Neural cell (in vitro differentiated cells): ENCODE measurements around the gene NTRK2. TPM values are rescaled to one million over a fixed set of nuclear protein-coding genes. Genes with fewer than 3 reads are reported as not detected.

ENCODE experiments used
- H2AFZ ChIP-seq: fragments of 200-600, 300-800 bp; sonication (generic), shearing (Covaris generic); 2 replicates; pipeline ENCODE4 v1.6.0; 2014; ENCODE audit warnings: low read depth, mild to moderate bottlenecking, antibody characterized with exemption, low read length, moderate library complexity
- H3F3A ChIP-seq: fragments of 200-600 bp; shearing (Covaris generic); 2 replicates; pipeline ENCODE4 v1.6.1; 2016; ENCODE audit warnings: mild to moderate bottlenecking, moderate library complexity, mixed read lengths, antibody characterized with exemption, low read length; ENCODE audit not compliant: insufficient read depth, poor library complexity, severe bottlenecking
- H3K27ac ChIP-seq: fragments of 200-600, 300-800 bp; sonication (generic), shearing (Covaris generic); 2 replicates; pipeline ENCODE4 v1.5.1; 2014; ENCODE audit warnings: mild to moderate bottlenecking, low read length, moderate library complexity
- H3K27me3 ChIP-seq: fragments of 300-800, 200-600 bp; sonication (generic), shearing (Covaris generic); 2 replicates; pipeline ENCODE4 v1.6.0; 2014; ENCODE audit warnings: mild to moderate bottlenecking, low read depth, low read length, moderate library complexity; ENCODE audit not compliant: insufficient read depth
- H3K36me3 ChIP-seq: fragments of 300-800, 200-600 bp; sonication (generic), shearing (Covaris generic); 2 replicates; pipeline ENCODE4 v1.5.1; 2014; ENCODE audit warnings: mild to moderate bottlenecking, antibody characterized with exemption, low read length, moderate library complexity; ENCODE audit not compliant: insufficient read depth
- H3K4me2 ChIP-seq: fragments of 300-800, 200-600 bp; sonication (generic), shearing (Covaris generic); 2 replicates; pipeline ENCODE4 v1.6.0; 2014; ENCODE audit warnings: mild to moderate bottlenecking, low read length
- H3K4me3 ChIP-seq: fragments of 300-800, 200-600 bp; sonication (generic), shearing (Covaris generic); 2 replicates; pipeline ENCODE4 v1.5.1; 2014; ENCODE audit warnings: mild to moderate bottlenecking, low read length, moderate library complexity
- H3K79me2 ChIP-seq: fragments of 200-600 bp; shearing (Covaris generic); replicated peaks from 2 replicates; pipeline ENCODE4 v1.6.0; 2014; ENCODE audit warnings: mild to moderate bottlenecking, low read length, moderate library complexity; ENCODE audit not compliant: insufficient read depth
- H3K9ac ChIP-seq: fragments of 300-800, 200-600 bp; sonication (generic), shearing (Covaris generic); 2 replicates; pipeline ENCODE4 v1.6.1; 2016; ENCODE audit warnings: mild to moderate bottlenecking, low read length, mixed read lengths
- H3K9me2 ChIP-seq: fragments of 200-600 bp; shearing (Covaris generic); 2 replicates; pipeline ENCODE4 v1.6.1; 2016; ENCODE audit warnings: mild to moderate bottlenecking, low read length, mixed read lengths; ENCODE audit not compliant: insufficient read depth
- H3K9me3 ChIP-seq: fragments of 200-600, 300-800 bp; sonication (generic), shearing (Covaris generic); 2 replicates; pipeline ENCODE4 v1.6.1; 2016; ENCODE audit warnings: mild to moderate bottlenecking, mixed run types, low read length, moderate library complexity, mixed read lengths
- H4K20me1 ChIP-seq: fragments of 200-600 bp; shearing (Covaris generic); 2 replicates; pipeline ENCODE4 v1.6.1; 2016; ENCODE audit warnings: mild to moderate bottlenecking, mixed run types; ENCODE audit not compliant: insufficient read depth
- CTCF ChIP-seq: fragments of 450-650 bp; IDR thresholded peaks from 2 replicates; pipeline ENCODE4 v1.5.1; 2014; ENCODE audit warnings: antibody characterized with exemption, mild to moderate bottlenecking, moderate library complexity; ENCODE audit not compliant: poor library complexity, severe bottlenecking
- EP300 ChIP-seq: fragments of 450-650 bp; conservative IDR thresholded peaks from 2 replicates; pipeline ENCODE4 v1.6.1; 2014; ENCODE audit warnings: antibody characterized with exemption, mild to moderate bottlenecking, moderate library complexity; ENCODE audit not compliant: poor library complexity, severe bottlenecking
- EZH2 ChIP-seq: fragments of 200-600, 300-800 bp; shearing (Covaris generic), sonication (generic); IDR thresholded peaks from 2 replicates; pipeline ENCODE4 v1.6.1; 2014; ENCODE audit warnings: antibody characterized with exemption, low read length, borderline replicate concordance, mild to moderate bottlenecking; ENCODE audit not compliant: insufficient read depth, poor library complexity, severe bottlenecking
- MXI1 ChIP-seq: fragments of 450-650 bp; conservative IDR thresholded peaks from 2 replicates; pipeline ENCODE4 v1.6.1; 2014; ENCODE audit warnings: antibody characterized with exemption, mild to moderate bottlenecking; ENCODE audit not compliant: poor library complexity, severe bottlenecking
- POLR2AphosphoS5 ChIP-seq: IDR thresholded peaks from 2 replicates; pipeline ENCODE4 v1.6.1; 2012
- RAD21 ChIP-seq: fragments of 450-650 bp; conservative IDR thresholded peaks from 2 replicates; pipeline ENCODE4 v1.6.1; 2014; ENCODE audit warnings: antibody characterized with exemption, mild to moderate bottlenecking, moderate library complexity
- REST ChIP-seq: IDR thresholded peaks from 2 replicates; pipeline ENCODE4 v1.6.1; 2012; ENCODE audit warnings: borderline replicate concordance
- SMC3 ChIP-seq: fragments of 450-650 bp; conservative IDR thresholded peaks from 2 replicates; pipeline ENCODE4 v1.6.1; 2014; ENCODE audit warnings: antibody characterized with exemption, mild to moderate bottlenecking, moderate library complexity; ENCODE audit not compliant: poor library complexity
- TAF1 ChIP-seq: IDR thresholded peaks from 2 replicates; pipeline ENCODE4 v1.6.1; 2012; ENCODE audit warnings: low read depth
- polyA plus RNA-seq: library from polyadenylated mRNA; depleted of rRNA; stranded (reverse); fragments of >200 nt; gene quantifications from 2 replicates; pipeline ENCODE4 v1.2.3, GENCODE V29; 2014

The NTRK2 gene
- polyA plus RNA-seq, 1 donor from 2014 or later: 14.2 TPM

GRCh38 chr9:84686068-84686467 is 16.5 kb downstream of the NTRK2 start:
- no peak for TF ChIP-seq EZH2
- TF ChIP-seq MXI1: no peak
- no peak for TF ChIP-seq EP300
- no peak for TF ChIP-seq CTCF
- TF ChIP-seq SMC3: no peak
- no peak for TF ChIP-seq RAD21
- H3K4me2 ChIP-seq: no peak overlapping the region
- H3K9me2 ChIP-seq: no peaks in the 10 kb centered on the region
- H4K20me1 ChIP-seq: no peaks in the 10 kb centered on the region
- no peaks in the 10 kb centered on the region for H3K79me2 ChIP-seq
- H2AFZ ChIP-seq: no peak overlapping the region
- H3K36me3 ChIP-seq: no peaks in the 10 kb centered on the region
- H3K9ac ChIP-seq: no peak overlapping the region
- H3F3A ChIP-seq: no peaks in the 10 kb centered on the region
- no peaks in the 10 kb centered on the region for H3K27me3 ChIP-seq
- no peak overlapping the region for H3K4me3 ChIP-seq
- H3K27ac ChIP-seq: no peak overlapping the region
- no peaks in the 10 kb centered on the region for H3K9me3 ChIP-seq

GRCh38 chr9:84688956-84689355 is 19.4 kb downstream of the NTRK2 start:
- Histone ChIP-seq H3F3A (no peaks in the 10 kb centered on the region), H3K4me3 (no peak overlapping the region), H3K36me3 (no peaks in the 10 kb centered on the region), H3K79me2 (no peaks in the 10 kb centered on the region), H3K9ac (no peak overlapping the region), H3K27me3 (no peaks in the 10 kb centered on the region), H2AFZ (no peak overlapping the region), H3K9me3 (no peaks in the 10 kb centered on the region), H3K27ac (no peak overlapping the region), H4K20me1 (no peaks in the 10 kb centered on the region), H3K9me2 (no peaks in the 10 kb centered on the region), H3K4me2 (no peak overlapping the region)
- TF ChIP-seq CTCF: no peak
- no peak for TF ChIP-seq EZH2
- TF ChIP-seq SMC3: no peak
- TF ChIP-seq REST: no peak
- no peak for TF ChIP-seq POLR2AphosphoS5
- TF ChIP-seq TAF1: no peak
- TF ChIP-seq RAD21: no peak
- no peak for TF ChIP-seq MXI1
